Skin epidermis (tissue), 12 donors: ENCODE measurements around the gene KIF22.
A peak's percentile ranks its signal among the peaks of the same experiment; 100 is the strongest.
"Not testable (repeated sequence)": the region's sequence is repeated elsewhere in the genome, so short reads cannot be mapped to it uniquely, and the experiment has no call there.

Source experiments
- H3K27ac ChIP-seq, 21 experiments: fragments of 200-600 bp; sonication (generic) in 11 of 21; one replicate each; pipeline ENCODE4 v1.5.0; 2020; ENCODE audit warnings: mild to moderate bottlenecking in 3 of 21, inconsistent platforms in 2 of 21, moderate library complexity in 2 of 21
- H3K4me3 ChIP-seq, 7 experiments: fragments of 200-600 bp; sonication (generic) in 2 of 7; one replicate each; pipeline ENCODE4 v1.5.0; 2020; ENCODE audit warnings: inconsistent platforms in 2 of 7, mild to moderate bottlenecking in 2 of 7, moderate library complexity in 1 of 7

The KIF22 gene

DNA sequence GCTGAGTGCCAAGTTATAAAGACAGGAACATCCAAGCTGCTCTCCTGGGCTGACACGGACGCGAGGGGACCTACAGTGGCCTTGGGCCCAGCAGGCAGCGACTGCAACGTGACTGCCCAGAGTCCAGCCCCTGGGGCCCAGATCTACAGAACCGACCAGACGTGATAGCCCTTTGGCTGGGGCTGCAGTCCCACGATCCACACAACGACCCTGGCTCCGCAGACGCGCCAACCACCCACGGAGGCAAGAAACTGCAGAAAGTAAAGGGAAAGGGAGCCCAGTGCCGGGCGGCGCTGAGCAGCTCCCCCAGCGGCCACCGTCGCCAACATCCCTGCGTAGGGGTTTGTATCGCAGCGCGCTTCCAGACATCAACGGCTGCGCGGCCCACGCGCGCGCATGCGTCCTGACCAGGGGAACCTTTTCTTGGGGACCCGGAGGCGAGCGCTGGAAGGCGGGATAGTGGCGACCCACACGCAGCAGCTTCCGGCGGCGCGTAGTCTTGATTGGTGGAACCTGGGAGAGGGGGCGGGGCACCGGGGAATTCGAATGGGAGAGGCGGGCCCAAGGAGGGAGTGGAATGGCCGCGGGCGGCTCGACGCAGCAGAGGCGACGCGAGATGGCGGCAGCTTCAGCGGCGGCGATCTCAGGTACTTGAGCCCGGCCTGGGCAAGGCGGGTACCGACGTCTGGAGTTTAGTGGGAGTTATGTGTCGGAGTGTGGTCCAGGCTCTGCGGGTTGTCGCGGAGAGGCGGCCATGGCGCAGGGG lies at the start of gene KIF22:
TSS of gene KIF22 (plus strand) at position 569 of the 766 bp plus-strand sequence. CDS start at position 578, 9 bp downstream.
- Histone ChIP-seq H3K27ac (peak within 1 kb of the TSS; percentile 23 to 99 (median 90)), H3K4me3 (peak within 1 kb of the TSS; percentile 69 to 89 (median 82))

DNA sequence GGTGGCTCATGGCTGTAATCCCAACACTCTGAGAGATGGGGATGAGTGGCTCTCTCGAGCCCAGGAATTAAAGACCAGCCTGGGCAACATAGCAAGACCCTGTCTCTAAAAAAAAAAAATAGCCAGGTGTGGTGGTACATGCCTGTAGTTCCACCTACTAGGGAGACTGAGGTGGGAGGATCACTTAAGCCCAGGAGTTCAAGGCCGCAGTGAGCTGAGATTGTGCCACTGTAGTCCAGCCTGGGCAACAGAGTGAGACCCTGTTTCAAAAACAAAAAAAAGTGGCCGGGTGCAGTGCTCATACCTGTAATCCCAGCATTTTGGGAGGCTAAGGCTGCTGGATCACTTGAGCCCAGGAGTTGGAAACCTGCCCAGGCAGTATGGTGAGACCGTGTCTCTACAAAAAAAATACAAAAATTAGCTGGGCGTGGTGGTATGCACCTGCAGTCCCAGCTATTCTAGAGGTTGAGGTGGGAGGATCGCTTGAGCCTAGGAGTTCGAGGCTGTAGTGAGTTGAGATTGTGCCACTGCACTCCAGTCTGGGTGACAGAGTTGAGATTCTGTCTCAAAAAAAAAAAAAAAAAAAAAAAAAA lies 47.8 kb upstream of the KIF22 start:
- no peak overlapping the region for H3K4me3 ChIP-seq
- H3K27ac ChIP-seq = no peak overlapping the region

DNA sequence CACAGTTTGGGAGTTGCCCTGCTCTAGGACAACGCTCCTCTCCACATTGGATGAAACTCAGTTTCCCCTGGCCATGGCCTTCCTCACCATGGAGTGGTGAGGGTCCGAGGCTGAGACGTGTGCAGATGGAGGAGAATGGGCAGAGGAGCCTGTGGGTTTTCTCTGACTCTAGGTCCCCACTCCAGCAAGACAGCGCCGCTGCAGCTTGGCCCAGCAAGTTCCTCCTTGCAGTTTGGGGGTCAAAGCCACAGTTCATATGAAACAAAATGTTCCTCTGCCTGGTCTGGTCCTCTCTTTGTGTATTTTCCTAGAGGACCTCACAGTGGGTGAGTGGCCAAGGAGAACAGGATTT lies 47.1 kb upstream of the KIF22 start:
- no peak overlapping the region for H3K4me3 ChIP-seq

DNA sequence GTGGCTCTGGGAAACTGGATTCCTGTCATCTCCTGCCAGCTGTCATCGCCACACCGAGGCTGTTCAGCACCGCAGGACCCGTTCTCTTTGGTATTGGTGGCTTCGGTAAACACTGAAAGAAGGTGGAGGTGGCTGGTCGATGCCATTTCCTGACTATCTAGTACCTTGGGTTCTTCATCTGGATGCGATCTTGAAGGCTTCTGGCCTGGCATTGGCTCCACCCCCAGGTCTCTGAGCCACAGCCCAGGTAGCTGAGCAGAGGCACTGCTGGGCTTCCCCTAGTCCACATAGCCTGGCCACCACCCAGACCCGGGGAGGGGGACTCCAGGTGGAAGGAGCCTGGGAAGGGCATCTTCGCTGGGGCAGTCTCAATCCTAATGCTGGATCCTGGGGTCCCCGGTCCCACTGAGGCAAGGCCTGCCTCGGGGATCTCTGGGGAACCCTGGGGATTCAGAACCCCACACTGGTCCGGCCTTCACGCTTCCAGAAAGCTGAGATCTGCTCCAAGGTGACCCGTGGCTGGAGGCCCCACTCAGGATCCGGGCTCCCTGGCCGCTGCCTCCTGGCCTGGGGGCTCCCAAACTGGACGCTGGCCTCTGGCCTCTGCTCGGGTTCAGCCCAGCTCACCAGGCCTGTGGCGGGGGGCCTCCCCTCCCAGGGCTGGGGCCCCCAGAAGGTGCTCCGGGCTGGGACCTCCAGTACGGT lies 46.6 kb upstream of the KIF22 start:
- Histone ChIP-seq H3K27ac (peak overlapping the region in 15 of 21 experiments; percentile 1 to 95 (median 81)), H3K4me3 (peak overlapping the region; percentile 32 to 52 (median 40))

More for the DNA sequence above, 47.1 kb upstream of the KIF22 start:
- H3K27ac ChIP-seq = peak overlapping the region in 7 of 21 experiments; percentile 18 to 95 (median 86)

DNA sequence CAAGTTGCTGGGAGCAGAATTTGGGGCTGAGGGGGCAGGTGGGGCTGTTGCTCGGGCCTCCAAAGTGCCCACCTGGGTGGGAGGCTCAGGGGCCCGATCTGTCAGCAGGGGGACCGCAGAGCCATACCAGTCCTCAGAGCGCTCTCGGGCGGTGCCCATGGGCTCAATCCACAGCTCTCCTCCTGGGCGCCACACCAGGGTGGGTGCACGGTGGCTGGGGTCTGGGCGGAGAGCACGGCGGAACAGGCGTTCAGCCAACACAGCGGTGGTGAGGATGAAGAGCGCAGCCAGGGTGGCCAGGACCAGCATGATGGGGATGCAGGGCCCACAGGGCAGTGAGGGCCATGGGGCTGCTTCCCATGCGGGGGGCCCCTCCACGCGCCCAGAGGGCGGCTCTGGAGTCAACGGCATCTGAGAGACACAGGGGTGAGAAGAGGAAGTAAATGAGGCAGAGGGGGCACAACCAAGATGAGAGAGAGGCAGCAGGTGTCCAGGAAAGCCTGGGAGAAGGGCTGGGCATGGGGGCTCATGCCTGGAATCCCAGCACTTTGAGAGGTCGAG lies 45.9 kb upstream of the KIF22 start:
- H3K4me3 ChIP-seq = peak overlapping the region; percentile 32 to 52 (median 40)
- peak overlapping the region in 16 of 21 experiments; percentile 1 to 95 (median 82) for H3K27ac ChIP-seq

DNA sequence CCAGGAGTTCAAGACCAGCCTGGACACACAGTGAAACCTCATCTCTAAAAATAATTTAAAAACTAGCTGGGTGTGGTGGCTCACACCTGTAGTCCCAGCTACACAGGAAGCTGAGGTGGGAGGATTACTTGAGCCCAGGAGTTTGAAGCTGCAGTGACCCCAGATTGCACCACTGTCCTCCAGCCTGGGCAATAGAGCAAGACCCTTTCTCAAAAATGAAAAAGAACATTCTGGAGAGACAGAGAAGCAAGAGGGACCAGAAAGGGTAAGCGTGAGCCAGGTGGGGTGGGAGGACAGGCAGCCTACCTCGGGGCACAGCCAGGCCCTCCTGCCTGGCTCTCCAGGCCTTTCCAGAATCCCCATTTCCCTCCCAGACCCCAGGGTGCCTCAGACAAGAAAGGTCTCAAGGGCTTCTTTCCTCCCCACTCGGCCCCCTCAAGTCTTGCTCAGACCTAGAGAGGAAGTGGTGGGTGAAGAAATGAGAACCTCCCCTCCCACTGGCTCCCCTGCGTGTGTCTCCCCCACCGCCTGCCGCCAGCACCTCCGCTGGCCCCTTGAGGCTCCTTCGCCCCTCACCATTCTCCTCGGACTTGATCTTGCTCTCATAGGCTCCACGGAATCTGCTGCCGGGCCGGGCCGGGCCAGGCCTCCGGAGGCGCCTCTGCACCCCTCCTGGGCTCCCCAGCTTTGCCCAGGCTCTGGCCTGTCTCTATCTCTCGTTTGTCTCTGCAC lies 45.3 kb upstream of the KIF22 start:
- Histone ChIP-seq H3K27ac (peak overlapping the region in 19 of 21 experiments; percentile 28 to 95 (median 80)), H3K4me3 (peak overlapping the region; percentile 32 to 52 (median 40))

DNA sequence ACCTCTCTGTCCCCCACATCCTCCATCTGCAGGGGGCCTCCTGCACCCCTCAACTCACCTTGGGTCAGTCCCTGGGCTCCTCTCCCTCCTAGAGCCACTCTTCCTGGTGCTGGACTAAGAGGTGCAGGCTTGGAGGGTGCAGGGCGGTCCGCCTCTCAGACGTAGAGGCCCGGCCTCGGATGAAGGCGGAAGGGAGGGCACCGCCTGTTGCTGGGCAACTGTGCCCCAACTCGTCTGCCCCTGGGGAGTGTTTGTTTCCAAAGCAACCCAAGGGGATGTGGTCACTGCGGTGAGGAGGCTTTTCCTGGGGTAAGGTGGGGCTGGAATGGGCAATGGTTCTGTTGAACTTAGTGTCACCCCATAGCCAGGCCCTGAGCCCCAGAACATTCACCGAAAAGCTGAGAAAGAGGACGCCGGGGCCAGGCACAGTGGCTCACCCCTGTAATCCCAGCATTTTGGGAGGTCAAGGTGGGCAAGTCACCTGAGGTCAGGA lies 44.7 kb upstream of the KIF22 start, which contains the start of gene C16orf54:
TSS of gene C16orf54 (minus strand) at position 138 of the 493 bp plus-strand sequence. CDS start 1,039 bp downstream, outside the sequence.
- Histone ChIP-seq H3K4me3 (peak within 1 kb of the TSS; percentile 32 to 52 (median 40)), H3K27ac (peak within 1 kb of the TSS in 19 of 21 experiments; percentile 28 to 95 (median 80))

DNA sequence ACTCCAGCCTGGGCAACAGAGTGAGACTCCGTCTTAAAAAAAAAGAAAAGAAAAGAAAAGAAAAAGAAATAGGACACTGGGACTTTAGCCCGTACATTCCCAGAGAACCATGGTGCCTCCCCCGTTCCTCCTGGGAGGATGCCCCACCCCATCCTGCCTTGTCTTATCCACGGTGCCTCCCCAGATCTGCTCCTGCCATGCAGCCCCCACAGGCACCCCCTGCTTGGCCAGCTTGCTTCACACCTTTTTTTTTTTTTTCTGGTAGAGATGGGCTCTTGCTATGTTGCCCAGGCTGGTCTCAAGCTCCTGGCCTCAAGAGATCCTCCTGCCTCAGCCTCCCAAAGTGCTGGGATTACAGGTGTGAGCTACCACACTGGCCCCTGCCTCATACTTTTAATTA lies 44.0 kb upstream of the KIF22 start:
- Histone ChIP-seq H3K27ac (peak overlapping the region in 15 of 21 experiments; percentile 13 to 95 (median 73)), H3K4me3 (peak overlapping the region in 1 of 7 experiments; percentile 39)

DNA sequence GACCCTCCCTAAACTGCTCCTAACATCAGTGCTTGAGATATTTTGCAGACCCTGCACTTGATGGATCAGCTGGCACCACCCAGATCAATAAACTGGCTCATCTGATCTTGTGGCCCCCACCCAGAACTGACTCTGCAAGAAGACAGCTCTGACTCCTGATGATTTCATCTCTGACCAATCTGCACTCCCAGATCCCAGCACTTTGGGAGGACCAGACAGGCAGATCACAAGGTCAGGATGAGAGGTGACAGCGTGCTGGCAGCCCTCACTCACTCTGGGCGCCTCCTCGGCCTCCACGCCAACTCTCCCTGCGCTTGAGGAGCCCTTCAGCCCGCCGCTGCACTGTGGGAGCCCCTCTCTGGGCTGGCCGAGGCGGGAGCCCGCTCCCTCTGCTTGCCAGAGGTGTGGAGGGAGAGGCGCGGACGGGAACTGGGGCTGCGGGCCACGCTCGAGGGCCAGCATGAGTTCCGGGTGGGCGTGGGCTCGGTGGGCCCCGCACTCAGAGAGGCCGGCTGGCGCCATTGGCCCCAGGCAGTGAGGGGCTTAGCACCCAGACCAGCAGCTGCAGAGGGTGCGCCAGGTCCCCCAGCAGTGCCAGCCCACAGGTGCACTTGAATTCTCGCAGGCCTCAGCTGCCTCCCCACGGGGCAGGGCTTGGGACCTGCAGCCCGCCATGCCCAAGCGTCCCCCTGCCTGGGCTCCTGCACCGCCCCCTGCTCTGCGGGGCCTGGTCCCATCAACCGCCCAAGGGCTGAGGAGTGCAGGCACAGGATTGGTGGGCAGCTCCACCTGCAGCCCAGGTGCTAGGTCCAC lies 42.4 kb upstream of the KIF22 start:
- Histone ChIP-seq H3K27ac (peak overlapping the region in 1 of 21 experiments; percentile 3), H3K4me3 (no peak overlapping the region)

DNA sequence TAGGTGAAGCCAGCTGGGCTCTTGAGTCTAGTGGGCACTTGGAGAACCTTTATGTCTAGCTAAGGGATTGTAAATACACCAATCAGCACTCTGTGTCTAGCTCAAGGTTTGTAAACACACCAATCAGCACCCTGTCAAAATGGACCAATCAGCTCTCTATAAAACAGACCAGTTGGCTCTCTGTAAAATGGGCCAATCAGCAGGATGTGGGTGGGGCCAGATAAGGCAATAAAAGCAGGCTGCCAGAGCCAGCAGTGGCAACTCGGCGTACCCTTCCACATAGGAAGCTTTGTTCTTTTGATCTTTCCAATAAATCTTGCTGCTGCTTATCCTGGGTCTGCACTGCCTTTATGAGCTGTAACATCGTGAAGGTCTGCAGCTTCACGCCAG lies 41.8 kb upstream of the KIF22 start:
- H3K27ac ChIP-seq, H3K4me3 ChIP-seq: not testable (repeated sequence)

DNA sequence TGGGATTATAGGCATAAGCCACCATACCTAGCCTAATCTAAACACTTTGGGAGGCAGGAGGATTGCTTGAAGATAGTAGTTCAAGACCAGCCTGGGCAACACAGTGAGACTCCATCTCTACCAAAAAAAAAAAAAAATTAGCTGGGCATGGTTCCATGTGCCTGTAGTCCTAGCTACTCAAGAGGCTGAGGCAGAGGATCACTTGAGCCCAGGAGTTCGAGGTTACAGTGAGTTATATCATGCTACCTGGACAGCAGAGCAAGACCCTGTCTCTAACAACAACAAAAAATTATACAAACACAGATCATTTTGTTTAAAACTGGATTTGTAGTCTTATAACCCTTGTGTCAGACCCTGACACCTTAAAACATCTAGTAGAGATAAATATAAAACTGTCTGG lies 37.0 kb upstream of the KIF22 start:
- Histone ChIP-seq H3K4me3 (no peak overlapping the region), H3K27ac (no peak overlapping the region)

DNA sequence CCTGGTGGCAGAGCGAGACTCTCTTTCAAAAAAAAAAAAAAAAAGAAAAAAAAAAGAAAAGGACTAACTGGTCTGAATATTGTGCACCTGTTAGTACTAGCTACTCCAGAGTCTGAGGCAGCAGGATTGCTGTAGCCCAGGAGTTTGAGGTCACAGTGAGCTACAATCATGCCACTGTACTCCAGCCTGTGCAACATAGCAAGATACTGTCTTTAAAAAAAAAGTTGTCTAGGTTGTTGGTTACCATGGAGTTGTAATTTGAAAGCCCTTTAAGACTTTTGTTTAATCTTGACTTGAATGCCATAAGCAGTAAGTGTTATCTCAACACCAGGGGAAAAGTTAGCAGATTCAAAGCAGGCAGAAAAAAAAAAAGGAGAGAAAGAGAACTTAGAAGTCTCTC lies 33.9 kb upstream of the KIF22 start:
- Histone ChIP-seq H3K27ac (no peak overlapping the region), H3K4me3 (no peak overlapping the region)

DNA sequence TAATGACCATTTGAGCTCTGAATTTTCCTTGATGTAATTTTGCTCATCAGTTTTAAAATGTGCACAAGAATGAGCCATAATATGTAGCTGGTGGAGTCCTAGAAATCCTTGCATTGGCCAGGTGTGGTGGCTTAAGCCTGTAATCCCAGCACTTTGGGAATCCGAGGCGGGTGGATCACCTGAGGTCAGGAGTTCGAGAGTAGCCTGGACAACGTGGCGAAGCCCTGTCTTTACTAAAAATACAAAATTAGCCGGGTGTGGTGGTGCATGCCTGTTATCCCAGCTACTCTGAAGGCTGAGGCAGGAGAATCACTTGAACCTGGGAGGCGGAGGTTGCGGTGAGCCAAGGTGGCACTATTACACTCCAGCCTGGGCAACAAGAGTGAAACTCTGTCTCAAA lies 33.5 kb upstream of the KIF22 start:
- not testable (repeated sequence) for H3K27ac ChIP-seq, H3K4me3 ChIP-seq

DNA sequence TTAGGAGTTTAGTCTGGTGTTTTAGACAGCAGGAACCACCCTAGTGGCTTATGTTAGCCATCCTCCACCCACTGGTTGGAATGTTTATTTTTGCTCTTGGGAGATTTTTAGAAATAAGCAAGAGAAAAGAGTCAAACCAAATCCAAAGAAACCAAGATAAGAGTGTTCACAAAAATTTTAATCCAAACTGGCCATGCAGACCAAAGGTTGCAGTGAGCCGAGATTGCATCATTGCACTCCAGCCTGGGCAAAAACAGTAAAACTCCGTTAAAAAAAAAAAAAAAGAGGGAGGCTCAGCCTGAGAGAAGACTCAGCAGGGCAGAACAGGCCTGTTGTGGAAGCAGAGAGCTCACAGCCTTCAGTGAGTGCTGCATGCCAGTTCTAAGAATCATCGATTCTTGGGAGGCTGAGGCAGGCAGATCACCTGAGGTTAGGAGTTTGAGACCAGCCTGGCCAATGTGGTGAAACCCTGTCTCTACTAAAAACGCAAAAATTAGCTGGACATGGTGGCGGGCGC lies 32.5 kb upstream of the KIF22 start:
- H3K4me3 ChIP-seq = no peak overlapping the region
- H3K27ac ChIP-seq = no peak overlapping the region

DNA sequence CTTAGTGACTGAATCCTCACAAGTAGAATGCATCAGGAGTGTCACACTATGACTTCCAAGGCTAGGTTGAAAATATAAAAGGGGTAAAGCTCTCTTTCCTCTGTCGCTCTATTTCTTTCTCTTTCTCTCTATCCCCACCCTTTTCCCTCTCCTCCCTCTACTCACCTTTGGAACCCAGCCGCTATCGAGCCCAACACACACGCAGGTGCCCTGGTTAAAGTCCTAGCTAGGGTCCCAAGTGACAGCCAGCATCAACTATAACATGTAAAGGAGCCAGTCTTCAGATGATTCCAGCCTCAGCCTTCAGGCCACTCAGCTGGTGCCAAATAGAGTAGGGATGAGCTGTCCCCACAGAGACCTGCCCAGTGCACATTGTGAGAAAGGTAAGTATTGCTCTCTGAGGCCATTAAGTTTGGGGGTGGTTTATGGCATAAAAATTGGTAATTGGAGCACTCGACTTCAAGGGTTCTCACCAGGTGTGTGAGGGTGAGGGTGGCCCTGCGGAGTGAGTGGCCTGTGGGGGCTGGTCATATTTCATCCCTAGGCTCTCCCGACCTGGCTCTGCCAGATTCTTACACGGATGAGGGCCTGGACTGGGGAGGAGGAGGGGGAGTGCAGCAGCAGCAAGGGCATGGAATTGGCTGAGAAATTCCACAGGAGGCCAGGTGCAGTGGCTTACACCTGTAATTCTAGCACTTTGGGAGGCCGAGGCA lies 29.8 kb upstream of the KIF22 start:
- Histone ChIP-seq H3K4me3 (no peak overlapping the region), H3K27ac (no peak overlapping the region)

DNA sequence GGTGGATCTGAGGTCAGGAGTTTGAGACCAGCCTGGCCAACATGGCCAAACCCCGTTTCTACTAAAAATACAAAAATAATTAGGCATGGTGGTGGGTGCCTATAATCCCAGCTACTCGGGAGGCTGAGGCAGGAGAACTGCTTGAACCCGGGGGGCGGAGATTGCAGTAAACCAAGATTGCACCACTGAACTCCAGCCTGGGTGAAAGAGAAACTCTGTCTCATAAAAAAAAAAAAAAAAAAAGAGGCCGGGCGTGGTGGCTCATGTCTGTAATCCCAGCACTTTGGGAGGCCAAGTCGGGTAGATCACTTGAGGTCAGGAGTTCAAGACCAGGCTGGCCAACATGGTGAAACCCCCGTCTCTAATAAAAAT lies 29.3 kb upstream of the KIF22 start:
- H3K27ac ChIP-seq, H3K4me3 ChIP-seq: not testable (repeated sequence)

DNA sequence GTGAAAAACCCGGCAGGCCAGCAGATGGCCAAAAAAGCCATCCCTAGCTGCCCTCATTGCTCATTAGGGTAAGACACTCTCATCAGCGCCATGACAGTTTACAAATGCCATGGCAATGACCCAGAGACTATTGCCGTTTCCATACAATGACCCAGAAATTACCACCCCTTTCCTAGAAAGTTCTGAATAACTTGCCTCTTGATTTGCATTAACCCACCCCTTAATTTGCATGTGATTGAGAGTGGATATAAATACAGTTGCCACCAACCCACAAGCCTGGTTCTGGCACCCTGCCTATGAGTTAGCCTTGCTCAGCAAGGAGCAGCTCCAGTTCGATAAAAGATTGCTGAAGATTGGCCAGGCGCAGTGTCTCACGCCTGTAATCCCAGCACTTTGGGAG lies 28.7 kb upstream of the KIF22 start:
- no peak overlapping the region for H3K27ac ChIP-seq

DNA sequence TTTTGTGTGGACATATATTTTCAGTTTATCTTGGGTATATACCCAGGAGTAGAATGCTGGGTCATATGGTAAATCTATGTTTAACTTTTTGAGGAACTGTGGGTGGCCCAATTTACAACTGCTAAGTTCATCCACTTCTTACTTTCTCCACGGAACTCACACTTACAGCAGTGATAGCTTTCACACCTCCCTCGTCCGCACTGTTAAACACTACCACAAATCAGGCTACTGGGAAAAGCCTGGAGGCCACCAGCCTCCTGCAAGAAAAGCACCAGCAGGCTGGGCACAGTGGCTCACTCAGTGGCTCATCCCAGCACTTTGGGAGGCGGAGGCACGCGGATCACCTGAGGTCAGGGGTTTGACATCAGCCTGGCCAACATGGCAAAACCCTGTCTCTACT lies 27.2 kb upstream of the KIF22 start:
- Histone ChIP-seq H3K27ac (no peak overlapping the region), H3K4me3 (no peak overlapping the region)

More for the DNA sequence above, 28.7 kb upstream of the KIF22 start:
- no peak overlapping the region for H3K4me3 ChIP-seq
